ENCODE data around the gene MVP. TPM values are rescaled to one million over a fixed set of nuclear protein-coding genes. Genes with fewer than 3 reads are reported as not detected.
"Not testable (repeated sequence)": the region's sequence is repeated elsewhere in the genome, so short reads cannot be mapped to it uniquely, and the experiment has no call there.

MVP gene
- total RNA-seq, 1 donor from 2014 or later, result 27.4 TPM

DNA sequence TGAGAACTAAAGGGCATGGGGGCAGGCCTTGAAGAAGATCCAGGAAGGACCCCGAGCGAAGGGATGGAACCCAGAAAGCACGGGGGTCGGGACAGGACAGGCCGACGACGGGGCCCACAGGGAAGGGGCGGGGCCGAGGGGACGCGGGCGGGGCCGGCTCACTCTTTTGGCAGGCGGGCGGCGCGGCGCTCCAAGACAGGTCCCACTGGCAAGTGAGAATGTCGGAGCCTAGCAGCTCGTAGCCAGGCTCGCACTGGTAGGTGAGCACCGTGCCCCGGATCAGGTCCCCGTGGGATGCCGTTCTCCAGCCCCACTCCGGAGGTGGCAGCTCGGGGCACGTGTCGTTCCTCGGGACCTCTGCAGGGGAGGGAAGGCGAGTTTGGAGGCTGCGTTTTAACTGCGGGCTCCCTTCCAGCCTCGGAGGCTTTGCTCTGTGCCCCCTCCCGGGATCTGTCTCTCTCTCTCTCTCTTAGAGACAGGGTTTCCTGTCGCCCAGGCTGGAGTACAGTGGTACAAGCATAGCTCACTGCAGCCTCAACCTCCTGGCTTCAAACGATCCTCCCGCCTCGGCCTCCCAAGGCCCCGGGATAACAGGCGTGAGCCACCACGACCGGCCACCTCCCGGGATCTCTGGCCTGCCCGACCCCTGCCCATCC, 56.5 kb downstream of the MVP start:
- H3K9me3 Mint-ChIP-seq, result no peaks in the 10 kb centered on the region
- DNase-seq (ENCODE audit: extremely low spot score, unreplicated experiment), result no peak
- peaks cover 4% of the 10 kb centered on the region for H3K36me3 Mint-ChIP-seq
- H3K27me3 Mint-ChIP-seq, result peaks cover 48% of the 10 kb centered on the region
- peaks cover 4% of the 10 kb centered on the region for H3K4me1 Mint-ChIP-seq (ENCODE audit: unreplicated experiment)
- no peak overlapping the region for H3K27ac Mint-ChIP-seq
- TF ChIP-seq, protein P1, sequence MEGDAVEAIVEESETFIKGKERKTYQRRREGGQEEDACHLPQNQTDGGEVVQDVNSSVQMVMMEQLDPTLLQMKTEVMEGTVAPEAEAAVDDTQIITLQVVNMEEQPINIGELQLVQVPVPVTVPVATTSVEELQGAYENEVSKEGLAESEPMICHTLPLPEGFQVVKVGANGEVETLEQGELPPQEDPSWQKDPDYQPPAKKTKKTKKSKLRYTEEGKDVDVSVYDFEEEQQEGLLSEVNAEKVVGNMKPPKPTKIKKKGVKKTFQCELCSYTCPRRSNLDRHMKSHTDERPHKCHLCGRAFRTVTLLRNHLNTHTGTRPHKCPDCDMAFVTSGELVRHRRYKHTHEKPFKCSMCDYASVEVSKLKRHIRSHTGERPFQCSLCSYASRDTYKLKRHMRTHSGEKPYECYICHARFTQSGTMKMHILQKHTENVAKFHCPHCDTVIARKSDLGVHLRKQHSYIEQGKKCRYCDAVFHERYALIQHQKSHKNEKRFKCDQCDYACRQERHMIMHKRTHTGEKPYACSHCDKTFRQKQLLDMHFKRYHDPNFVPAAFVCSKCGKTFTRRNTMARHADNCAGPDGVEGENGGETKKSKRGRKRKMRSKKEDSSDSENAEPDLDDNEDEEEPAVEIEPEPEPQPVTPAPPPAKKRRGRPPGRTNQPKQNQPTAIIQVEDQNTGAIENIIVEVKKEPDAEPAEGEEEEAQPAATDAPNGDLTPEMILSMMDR (conservative IDR thresholded peaks at IDR 0.05), result no peak
- peak overlapping the region; percentile 2 for H3K4me3 Mint-ChIP-seq

DNA sequence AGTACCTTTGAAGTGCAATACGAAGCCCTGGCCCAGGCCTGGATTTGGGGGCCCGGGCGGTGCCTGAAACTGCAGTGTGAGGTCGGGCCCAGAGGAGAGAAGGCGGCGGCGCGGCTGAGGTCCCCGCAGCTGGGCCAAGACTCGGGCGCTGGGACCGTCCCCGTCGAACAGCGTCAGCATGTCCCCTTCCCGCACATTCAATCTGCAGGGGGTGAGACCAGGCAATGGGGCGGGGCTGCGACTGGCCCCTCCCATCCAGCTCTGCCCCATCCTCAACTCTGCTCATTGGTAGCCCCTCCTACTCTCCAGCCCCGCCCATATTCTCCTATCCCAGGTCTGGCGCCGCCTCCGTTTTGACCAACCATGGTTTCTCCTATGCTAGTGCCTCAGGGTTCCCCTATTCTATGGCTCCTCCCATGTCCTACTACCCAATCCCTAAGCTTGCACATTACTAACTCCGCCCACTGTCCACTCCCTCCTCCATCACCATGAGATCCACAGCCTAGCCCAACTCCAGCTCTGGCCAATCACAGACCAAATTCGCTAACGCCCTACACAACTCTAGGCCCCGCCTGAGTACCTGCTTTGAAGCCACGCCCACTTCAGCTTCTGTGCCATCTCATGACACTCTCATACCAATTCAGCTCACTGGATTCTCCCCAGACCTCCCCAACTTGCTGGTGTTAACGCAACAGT, 57.2 kb downstream of the MVP start:
- Mint-ChIP-seq H3K27me3 (peaks cover 48% of the 10 kb centered on the region), H3K36me3 (peaks cover 4% of the 10 kb centered on the region), H3K9me3 (no peaks in the 10 kb centered on the region), H3K4me1 (ENCODE audit: unreplicated experiment) (peaks cover 4% of the 10 kb centered on the region), H3K4me3 (peak overlapping the region; percentile 22), H3K27ac (no peak overlapping the region)
- TF ChIP-seq, protein P1 (conservative IDR thresholded peaks at IDR 0.05), result no peak
- no peak for DNase-seq (ENCODE audit: extremely low spot score, unreplicated experiment)

DNA sequence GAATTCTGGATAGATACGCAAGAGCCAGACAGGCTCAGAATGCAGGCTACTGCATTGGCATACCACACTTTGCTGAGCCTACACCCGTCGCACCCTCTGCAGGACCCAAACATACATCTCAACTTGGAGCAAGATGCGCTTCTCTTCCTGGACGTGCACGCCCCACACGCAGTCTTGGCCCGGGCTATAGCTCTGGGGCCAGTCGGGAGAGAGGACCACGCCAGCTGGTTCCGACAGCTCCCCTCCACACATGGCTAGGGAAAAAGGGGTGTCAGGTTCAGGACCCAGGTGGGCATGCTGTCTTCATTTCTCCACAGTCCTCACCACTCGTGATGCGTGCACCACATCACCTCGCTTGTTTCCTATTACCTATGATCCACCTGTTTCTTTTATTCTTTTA, 57.9 kb downstream of the MVP start:
- Mint-ChIP-seq H3K36me3 (peaks cover 4% of the 10 kb centered on the region), H3K4me3 (no peak overlapping the region), H3K27ac (no peak overlapping the region), H3K4me1 (ENCODE audit: unreplicated experiment) (peaks cover 4% of the 10 kb centered on the region), H3K9me3 (no peaks in the 10 kb centered on the region), H3K27me3 (peaks cover 48% of the 10 kb centered on the region)
- TF ChIP-seq, protein P1 (conservative IDR thresholded peaks at IDR 0.05), result no peak
- DNase-seq (ENCODE audit: extremely low spot score, unreplicated experiment), result no peak

DNA sequence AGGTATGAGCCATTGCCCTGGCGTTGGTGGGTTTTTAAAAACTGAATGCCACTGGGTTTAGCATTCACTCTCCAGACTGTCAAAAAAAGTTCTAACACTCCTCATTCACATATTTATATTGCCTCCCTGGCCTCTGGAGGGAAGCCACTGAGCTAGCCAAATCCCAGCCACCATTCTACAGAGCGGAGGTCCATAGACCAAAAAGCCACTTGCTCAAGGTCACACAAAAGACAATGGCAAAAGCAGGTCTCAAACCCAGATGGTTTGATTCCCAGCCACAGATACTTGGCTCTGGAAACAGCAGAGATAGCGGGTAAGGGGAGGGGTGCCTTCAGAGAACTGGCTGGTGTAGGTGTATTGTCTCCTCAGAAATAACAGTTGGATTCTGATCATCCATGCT, 60.8 kb downstream of the MVP start:
- Mint-ChIP-seq H3K4me3 (no peak overlapping the region), H3K36me3 (peaks cover 4% of the 10 kb centered on the region), H3K27me3 (peaks cover 34% of the 10 kb centered on the region), H3K9me3 (no peaks in the 10 kb centered on the region), H3K27ac (no peak overlapping the region), H3K4me1 (ENCODE audit: unreplicated experiment) (peaks cover 4% of the 10 kb centered on the region)
- no peak for DNase-seq (ENCODE audit: extremely low spot score, unreplicated experiment)
- TF ChIP-seq, protein P1 (conservative IDR thresholded peaks at IDR 0.05), result no peak

DNA sequence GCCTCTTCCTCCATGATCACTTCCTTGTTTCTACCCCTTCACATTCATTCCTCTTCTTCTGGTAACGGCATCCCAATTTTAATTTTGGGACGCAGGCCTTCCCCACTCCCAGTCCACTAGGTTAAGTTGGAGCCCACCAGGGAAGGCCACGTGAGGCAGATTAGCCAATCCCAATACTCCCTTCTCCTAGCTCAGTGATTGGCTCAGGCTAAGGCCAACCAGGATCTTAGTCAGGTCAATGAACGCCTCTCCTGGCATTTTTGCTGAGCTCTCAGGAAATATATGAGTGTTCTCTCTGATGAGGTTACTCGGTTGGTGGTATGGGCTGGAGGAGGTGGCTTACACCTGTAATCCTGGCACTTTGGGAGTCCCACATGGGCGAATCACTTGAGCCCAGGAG, 63.7 kb downstream of the MVP start:
- H3K36me3 Mint-ChIP-seq, result no peaks in the 10 kb centered on the region
- H3K27me3 Mint-ChIP-seq, result peaks cover 9% of the 10 kb centered on the region
- no peak for DNase-seq (ENCODE audit: extremely low spot score, unreplicated experiment)
- H3K27ac Mint-ChIP-seq, result no peak overlapping the region
- no peaks in the 10 kb centered on the region for H3K9me3 Mint-ChIP-seq
- H3K4me1 Mint-ChIP-seq (ENCODE audit: unreplicated experiment), result no peaks in the 10 kb centered on the region
- TF ChIP-seq, protein P1 (conservative IDR thresholded peaks at IDR 0.05), result no peak
- no peak overlapping the region for H3K4me3 Mint-ChIP-seq

DNA sequence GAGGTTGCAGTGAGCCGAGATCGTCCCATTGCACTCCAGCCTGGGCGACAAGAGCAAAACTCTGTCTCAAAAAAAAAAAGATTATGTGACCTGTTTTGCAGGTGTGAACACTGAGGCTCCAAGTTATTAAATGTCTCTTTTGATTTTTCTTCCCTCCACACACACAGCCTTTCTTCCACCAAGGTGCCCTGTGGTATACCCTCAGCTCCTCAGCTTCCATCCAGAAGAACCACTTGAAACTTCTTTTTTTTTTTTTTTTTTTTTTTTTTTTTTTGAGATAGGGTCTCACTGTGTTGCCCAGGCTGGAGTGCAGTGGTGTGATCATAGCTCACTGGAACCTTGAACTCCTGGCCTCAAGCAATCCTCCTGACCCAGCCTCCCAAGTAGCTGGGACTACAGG, 69.1 kb downstream of the MVP start:
- H3K4me1 Mint-ChIP-seq (ENCODE audit: unreplicated experiment); H3K27me3 Mint-ChIP-seq; H3K27ac Mint-ChIP-seq; H3K9me3 Mint-ChIP-seq; H3K36me3 Mint-ChIP-seq; H3K4me3 Mint-ChIP-seq; DNase-seq (ENCODE audit: extremely low spot score, unreplicated experiment): not testable (repeated sequence)

All from type B pancreatic cell (in vitro differentiated cells).